ENCODE measurements around the gene PEX16.

Gene PEX16

GRCh38 chr11:45899448-45900174 is 18.1 kb downstream of the PEX16 start:
- DNase-seq (ENCODE audit: low read depth in 3 of 3, low spot score in 1 of 3), result no peak

GRCh38 chr11:45899086-45899447 is 18.6 kb downstream of the PEX16 start:
- DNase-seq (ENCODE audit: low read depth in 3 of 3, low spot score in 1 of 3), result no peak

- DNase-seq (ENCODE audit: low read depth in 3 of 3, low spot score in 1 of 3), result no peak
Observed at GRCh38 chr11:45897556-45897955, 20.1 kb downstream of the PEX16 start.

GRCh38 chr11:45896422-45896984 is 21.2 kb downstream of the PEX16 start:
- DNase-seq (ENCODE audit: low read depth in 3 of 3, low spot score in 1 of 3), result no peak

- DNase-seq (ENCODE audit: low read depth in 3 of 3, low spot score in 1 of 3), result no peak
Observed at GRCh38 chr11:45895553-45896259, 22.0 kb downstream of the PEX16 start.

GRCh38 chr11:45894555-45895247 is 23.0 kb downstream of the PEX16 start:
- DNase-seq (ENCODE audit: low read depth in 3 of 3, low spot score in 1 of 3), result no peak

DNA sequence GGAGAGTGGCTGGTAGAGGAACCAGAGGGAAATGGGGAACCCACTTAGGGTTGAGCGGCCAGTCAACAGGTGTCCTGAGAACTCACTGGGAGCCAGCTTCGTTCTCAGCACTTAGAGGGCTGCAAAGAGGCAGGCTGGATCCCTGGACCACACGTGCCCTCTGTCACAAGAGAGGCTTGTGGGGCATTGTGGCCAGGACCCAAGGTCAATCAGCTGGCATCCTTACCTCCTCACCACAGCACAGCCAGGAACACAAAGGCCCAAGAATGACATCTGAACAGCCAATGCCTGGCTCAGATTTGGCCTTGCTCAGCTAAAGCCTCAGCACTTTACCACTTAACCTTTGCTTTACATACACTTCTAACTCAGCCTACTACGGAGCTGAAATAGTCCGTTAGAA is 24.8 kb downstream of the PEX16 start:
- no peak for DNase-seq (ENCODE audit: low read depth in 3 of 3, low spot score in 1 of 3)

DNA sequence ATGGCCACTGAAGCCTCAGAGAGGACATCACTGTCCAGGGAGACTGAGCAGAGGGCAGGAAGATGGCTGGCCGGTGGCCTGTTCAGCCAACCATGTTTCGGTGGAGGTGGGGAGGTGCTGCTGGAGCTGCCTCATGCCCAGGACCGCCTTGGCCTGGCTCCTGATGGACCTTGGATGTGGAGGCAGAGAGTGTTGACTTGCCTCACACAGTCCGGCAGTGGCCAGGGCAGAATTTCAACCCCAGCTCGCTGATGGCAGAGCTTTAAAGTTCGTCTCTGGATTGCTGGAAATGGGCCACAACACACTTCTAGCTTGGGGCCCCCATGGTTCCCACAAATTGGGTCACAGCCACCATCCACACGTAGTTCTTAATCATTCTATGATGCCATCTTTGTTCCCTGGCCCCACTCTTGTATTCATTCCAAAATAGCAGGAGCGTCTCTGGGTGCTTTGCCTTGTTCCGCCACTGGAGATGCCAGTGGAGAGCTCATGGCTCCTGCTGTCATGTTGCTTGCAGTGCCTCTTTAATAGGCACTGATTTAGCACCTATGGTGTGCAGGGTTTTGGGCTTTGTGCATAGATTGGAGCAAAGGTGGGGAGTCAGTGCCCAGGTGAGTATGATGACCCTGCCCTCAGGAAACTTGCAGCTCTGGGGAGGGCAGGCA is 26.7 kb downstream of the PEX16 start:
- no peak for DNase-seq (ENCODE audit: low read depth in 3 of 3, low spot score in 1 of 3)

DNA sequence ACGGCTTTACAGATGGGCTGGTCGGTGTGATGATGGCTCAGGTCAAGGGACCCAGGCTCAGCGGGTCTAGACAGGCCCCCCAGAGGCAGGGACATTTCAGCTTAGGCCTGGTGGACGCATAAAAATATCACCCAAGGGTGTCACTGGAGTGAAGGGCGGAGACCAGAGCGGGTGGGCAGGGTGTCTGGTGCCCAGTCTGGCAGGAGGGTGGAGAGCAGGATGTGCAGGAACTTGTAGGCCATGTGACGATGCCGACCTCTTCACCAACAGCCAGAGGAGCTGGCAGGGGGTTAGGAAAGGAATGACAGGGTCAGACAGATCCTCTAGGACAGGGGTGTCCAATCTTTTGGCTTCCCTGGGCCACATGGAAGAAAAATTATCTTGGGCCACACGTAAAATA is 27.7 kb downstream of the PEX16 start:
- no peak for DNase-seq (ENCODE audit: low read depth in 3 of 3, low spot score in 1 of 3)

- no peak for DNase-seq (ENCODE audit: low read depth in 3 of 3, low spot score in 1 of 3)
Observed at GRCh38 chr11:45889555-45889954, 28.1 kb downstream of the PEX16 start.

- no peak for DNase-seq (ENCODE audit: low read depth in 3 of 3, low spot score in 1 of 3)
Observed at GRCh38 chr11:45887587-45887986, 30.1 kb downstream of the PEX16 start.

GRCh38 chr11:45886816-45887520 is 30.7 kb downstream of the PEX16 start:
- DNase-seq (ENCODE audit: low read depth in 3 of 3, low spot score in 1 of 3), result no peak

GRCh38 chr11:45885921-45886721 is 31.6 kb downstream of the PEX16 start:
- no peak for DNase-seq (ENCODE audit: low read depth in 3 of 3, low spot score in 1 of 3)

DNA sequence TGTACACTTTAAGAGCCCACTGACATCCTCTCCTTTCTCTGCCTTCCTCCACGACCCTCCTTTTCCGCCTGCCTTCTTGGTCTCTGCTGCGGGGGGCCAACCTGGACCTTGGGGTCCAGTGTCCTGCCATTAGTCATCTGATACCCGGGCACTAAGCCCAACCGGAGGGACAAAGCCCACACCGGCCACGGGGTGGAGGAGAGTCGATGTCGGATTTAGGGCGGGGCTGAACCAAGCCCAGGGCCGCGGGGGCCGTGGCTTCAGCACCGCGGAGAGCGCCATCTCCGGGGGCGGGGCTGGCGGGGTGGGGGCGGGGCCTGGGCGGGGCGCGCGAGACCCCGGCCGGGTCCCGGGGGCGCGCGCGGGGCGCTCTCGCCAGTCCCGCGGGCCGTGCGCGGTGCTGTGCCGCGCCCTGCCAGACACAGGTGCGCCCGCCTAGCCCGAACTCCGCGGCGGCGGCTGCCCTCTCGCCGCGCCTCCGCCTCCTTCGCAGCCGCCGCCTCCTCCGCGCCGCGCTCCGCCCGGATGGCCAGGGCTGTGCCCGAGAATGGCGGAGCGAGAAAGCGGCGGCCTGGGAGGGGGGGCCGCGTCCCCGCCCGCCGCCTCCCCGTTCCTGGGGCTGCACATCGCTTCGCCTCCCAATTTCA is 32.3 kb downstream of the PEX16 start, which contains the start of gene MAPK8IP1:
Gene MAPK8IP1, plus strand, starts transcription at position 378 of the 647 bp plus-strand sequence. Its CDS starts 170 bp downstream, at position 548.
- peak in 2 of 3 donors; percentile 27 to 47 for DNase-seq (ENCODE audit: low read depth in 3 of 3, low spot score in 1 of 3)

GRCh38 chr11:45884596-45885185 is 33.0 kb downstream of the PEX16 start:
- DNase-seq (ENCODE audit: low read depth in 3 of 3, low spot score in 1 of 3), result no peak

GRCh38 chr11:45881708-45882368 is 35.8 kb downstream of the PEX16 start:
- DNase-seq (ENCODE audit: low read depth in 3 of 3, low spot score in 1 of 3), result no peak

DNA sequence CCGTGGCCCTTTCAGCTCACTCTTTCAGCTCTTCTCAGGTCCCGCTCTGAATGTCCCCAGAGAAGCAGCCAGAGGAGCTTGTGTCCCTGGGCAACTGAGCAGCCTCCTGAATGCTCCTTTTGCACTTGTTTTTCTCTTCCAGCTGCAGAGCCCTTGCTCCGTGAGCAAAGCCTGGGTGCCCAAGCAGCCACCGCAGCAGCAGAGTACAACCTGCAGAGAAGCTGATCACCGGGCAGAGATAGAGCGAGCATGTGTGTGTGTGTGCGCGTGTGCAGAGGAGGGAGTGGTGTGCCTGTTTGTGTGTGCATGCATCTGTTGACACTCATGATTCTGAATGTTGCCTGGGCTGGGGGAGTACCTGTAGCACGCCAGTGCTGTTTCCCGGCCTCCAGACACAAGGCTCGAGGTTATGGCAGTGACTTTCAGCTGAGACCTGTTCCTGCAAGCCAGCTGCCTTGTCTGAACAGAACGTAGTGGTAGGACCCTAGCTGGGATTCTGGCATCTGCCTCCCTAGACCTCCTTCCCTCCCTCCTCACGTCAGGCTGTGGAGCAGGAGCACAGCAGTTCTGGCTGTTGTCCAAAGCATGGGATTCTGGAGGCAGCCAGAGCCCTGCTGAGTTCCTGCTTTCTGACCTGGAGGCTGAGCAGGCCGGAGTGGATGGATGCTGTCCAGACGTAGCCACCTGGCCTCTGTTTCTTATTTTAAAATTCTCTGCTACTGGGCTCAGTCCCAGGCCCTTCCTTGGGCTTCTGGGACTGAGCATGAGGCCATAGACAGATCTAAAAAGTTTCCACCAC is 36.7 kb downstream of the PEX16 start:
- DNase-seq (ENCODE audit: low read depth in 3 of 3, low spot score in 1 of 3), result no peak
